BE2C (cell line): ENCODE measurements around the gene CERS4.
"Not testable (repeated sequence)": the region's sequence is repeated elsewhere in the genome, so short reads cannot be mapped to it uniquely, and the experiment has no call there.

Source experiments
- DNase-seq: peaks from one replicate; pipeline ENCODE4 v3.0.0-alpha.2; 2020
- H3K27me3 ChIP-seq: fragments of 250-450 bp; sonication (Bioruptor Pico); 2 replicates; pipeline ENCODE4 v1.5.1; 2020; ENCODE audit warnings: mild to moderate bottlenecking
- H3K36me3 ChIP-seq: fragments of 250-450 bp; sonication (Bioruptor Pico); 2 replicates; pipeline ENCODE4 v1.5.1; 2020; ENCODE audit warnings: mild to moderate bottlenecking
- H3K4me1 ChIP-seq: fragments of 250-450 bp; sonication (Bioruptor Pico); 2 replicates; pipeline ENCODE4 v1.5.1; 2020
- H3K4me3 ChIP-seq: 2 replicates; pipeline ENCODE4 v1.5.1; 2011; ENCODE audit warnings: low read depth, low read length
- H3K9me3 ChIP-seq: fragments of 250-450 bp; sonication (Bioruptor Pico); 2 replicates; pipeline ENCODE4 v1.5.1; 2020
- TF ChIP-seq, protein P1 (sequence below): IDR thresholded peaks from 2 replicates; pipeline ENCODE4 v1.5.1; 2012; ENCODE audit warnings: mild to moderate bottlenecking, low read depth, low read length

CERS4 gene

DNA sequence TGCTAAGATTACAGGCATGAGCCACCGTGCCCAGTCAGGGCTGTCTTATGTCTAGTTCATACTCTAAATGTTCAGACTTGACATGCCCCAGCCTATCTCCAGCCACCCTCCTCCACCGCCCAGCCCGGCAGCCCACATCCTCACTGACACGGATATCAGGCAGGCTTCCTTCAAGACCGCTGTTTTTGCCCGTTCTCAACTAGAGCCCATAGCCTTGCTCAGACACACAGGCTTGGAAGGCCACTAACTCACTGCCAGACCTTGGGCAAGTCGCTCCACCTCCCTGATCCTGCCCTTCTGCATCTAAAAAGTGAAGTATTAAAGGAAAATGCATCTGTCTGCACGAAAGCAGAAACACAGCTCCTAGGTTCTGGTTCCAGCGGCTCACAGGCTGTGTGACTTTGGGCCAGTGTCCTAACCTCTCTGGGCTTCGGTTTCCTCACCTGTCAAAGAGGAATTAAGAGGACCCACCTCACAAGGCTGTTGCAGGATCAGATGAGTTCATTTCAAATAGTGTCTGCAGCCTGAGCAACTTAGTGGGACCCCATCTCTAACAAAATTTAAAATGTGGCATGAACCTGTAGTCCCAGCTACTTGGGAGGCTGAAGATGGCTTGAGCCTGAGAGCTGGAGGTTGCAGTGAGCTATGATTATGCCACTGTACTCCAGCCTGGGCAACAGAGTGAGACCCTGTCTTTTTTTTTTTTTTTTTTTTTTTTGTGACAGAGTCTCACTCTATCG, 14.5 kb upstream of the CERS4 start:
- H3K36me3 ChIP-seq = no peaks in the 10 kb centered on the region
- H3K4me3 ChIP-seq = no peak overlapping the region
- no peaks in the 10 kb centered on the region for H3K9me3 ChIP-seq
- TF ChIP-seq, protein P1, sequence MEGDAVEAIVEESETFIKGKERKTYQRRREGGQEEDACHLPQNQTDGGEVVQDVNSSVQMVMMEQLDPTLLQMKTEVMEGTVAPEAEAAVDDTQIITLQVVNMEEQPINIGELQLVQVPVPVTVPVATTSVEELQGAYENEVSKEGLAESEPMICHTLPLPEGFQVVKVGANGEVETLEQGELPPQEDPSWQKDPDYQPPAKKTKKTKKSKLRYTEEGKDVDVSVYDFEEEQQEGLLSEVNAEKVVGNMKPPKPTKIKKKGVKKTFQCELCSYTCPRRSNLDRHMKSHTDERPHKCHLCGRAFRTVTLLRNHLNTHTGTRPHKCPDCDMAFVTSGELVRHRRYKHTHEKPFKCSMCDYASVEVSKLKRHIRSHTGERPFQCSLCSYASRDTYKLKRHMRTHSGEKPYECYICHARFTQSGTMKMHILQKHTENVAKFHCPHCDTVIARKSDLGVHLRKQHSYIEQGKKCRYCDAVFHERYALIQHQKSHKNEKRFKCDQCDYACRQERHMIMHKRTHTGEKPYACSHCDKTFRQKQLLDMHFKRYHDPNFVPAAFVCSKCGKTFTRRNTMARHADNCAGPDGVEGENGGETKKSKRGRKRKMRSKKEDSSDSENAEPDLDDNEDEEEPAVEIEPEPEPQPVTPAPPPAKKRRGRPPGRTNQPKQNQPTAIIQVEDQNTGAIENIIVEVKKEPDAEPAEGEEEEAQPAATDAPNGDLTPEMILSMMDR = no peak
- no peaks in the 10 kb centered on the region for H3K27me3 ChIP-seq
- no peaks in the 10 kb centered on the region for H3K4me1 ChIP-seq
- no peak for DNase-seq

GRCh38 chr19:8196271-8196927, 12.8 kb upstream of the CERS4 start:
- Histone ChIP-seq H3K4me1 (no peaks in the 10 kb centered on the region), H3K27me3 (no peaks in the 10 kb centered on the region), H3K4me3 (no peak overlapping the region), H3K9me3 (no peaks in the 10 kb centered on the region), H3K36me3 (no peaks in the 10 kb centered on the region)
- DNase-seq = no peak
- TF ChIP-seq, protein P1 = no peak

GRCh38 chr19:8203288-8204120, 5.7 kb upstream of the CERS4 start:
- DNase-seq, H3K4me3 ChIP-seq, H3K27me3 ChIP-seq, H3K36me3 ChIP-seq, H3K9me3 ChIP-seq, H3K4me1 ChIP-seq: not testable (repeated sequence)

GRCh38 chr19:8204961-8205360, 4.2 kb upstream of the CERS4 start:
- peaks cover 3% of the 10 kb centered on the region for H3K4me1 ChIP-seq
- H3K4me3 ChIP-seq = no peak overlapping the region
- TF ChIP-seq, protein P1 = no peak
- peaks cover 7% of the 10 kb centered on the region for H3K27me3 ChIP-seq
- no peak for DNase-seq
- H3K9me3 ChIP-seq = no peaks in the 10 kb centered on the region
- no peaks in the 10 kb centered on the region for H3K36me3 ChIP-seq

GRCh38 chr19:8206147-8207087, 2.8 kb upstream of the CERS4 start:
- Histone ChIP-seq H3K27me3 (peaks cover 7% of the 10 kb centered on the region), H3K9me3 (no peaks in the 10 kb centered on the region), H3K36me3 (no peaks in the 10 kb centered on the region), H3K4me1 (peaks cover 3% of the 10 kb centered on the region), H3K4me3 (no peak overlapping the region)
- no peak for DNase-seq
- TF ChIP-seq, protein P1 = no peak

DNA sequence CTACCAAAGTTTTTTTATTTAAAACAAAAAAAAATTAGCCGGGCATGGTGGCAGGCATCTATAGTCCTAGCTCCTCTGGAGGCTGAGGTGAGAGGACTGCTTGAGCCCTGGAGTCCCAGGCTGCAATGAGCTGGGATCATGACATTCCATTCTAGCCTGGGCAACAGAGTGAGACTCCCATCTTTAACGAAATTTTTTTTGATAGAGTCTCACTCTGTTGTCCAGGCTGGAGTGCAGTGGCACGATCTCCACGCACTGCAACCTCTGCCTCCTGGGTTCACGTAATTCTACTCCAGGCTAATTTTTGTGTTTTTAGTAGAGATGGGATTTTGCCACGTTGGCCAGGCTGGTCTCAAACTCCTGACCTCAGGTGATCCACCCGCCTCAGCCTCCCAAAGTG, 1.8 kb upstream of the CERS4 start:
- not testable (repeated sequence) for H3K9me3 ChIP-seq, H3K4me3 ChIP-seq, H3K4me1 ChIP-seq, H3K27me3 ChIP-seq, DNase-seq, H3K36me3 ChIP-seq
